ENCODE data around the gene WDR87.
A peak's percentile ranks its signal among the peaks of the same experiment; 100 is the strongest.

Gene WDR87

GRCh38 chr19:37902668-37903067 lies 3.7 kb downstream of the WDR87 start (continued):
- TF ChIP-seq, protein P1, sequence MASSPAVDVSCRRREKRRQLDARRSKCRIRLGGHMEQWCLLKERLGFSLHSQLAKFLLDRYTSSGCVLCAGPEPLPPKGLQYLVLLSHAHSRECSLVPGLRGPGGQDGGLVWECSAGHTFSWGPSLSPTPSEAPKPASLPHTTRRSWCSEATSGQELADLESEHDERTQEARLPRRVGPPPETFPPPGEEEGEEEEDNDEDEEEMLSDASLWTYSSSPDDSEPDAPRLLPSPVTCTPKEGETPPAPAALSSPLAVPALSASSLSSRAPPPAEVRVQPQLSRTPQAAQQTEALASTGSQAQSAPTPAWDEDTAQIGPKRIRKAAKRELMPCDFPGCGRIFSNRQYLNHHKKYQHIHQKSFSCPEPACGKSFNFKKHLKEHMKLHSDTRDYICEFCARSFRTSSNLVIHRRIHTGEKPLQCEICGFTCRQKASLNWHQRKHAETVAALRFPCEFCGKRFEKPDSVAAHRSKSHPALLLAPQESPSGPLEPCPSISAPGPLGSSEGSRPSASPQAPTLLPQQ (tag by site-specific recombination; IDR thresholded peaks at IDR 0.05): 0 out of 2 replicates have a peak, but pooled peaks have one; percentile 30

GRCh38 chr19:37899966-37900365 lies 6.4 kb downstream of the WDR87 start:
- no peak overlapping the region for H3K27ac ChIP-seq (ENCODE audit: extremely low read depth, low read depth, low read length)
- no peak for TF ChIP-seq ZNF202 (tag by site-specific recombination; IDR thresholded peaks at IDR 0.05; ENCODE audit: borderline replicate concordance)
- no peak for TF ChIP-seq ZNF610 (tag by site-specific recombination; IDR thresholded peaks at IDR 0.05; ENCODE audit: borderline replicate concordance)
- TF ChIP-seq KLF10 (tag by site-specific recombination; IDR thresholded peaks at IDR 0.05): no peak
- POLR2A ChIA-PET: interaction anchor here (0.7 kb wide), 2 partner anchors 405 to 1448 kb away, joined by 3 to 6 read pairs; no protein-coding TSS in a partner anchor
- H3K9me3 ChIP-seq (ENCODE audit: control insufficient read depth, insufficient read depth, low read depth, low read length): no peaks in the 10 kb centered on the region
- H3K36me3 ChIP-seq (ENCODE audit: control insufficient read depth in 2 of 2, insufficient read depth in 1 of 2, low read length in 2 of 2): no peaks in the 10 kb centered on the region; a peak in 1 of 3 replicates
- CTCF ChIA-PET: interaction anchor here (0.6 to 14.3 kb wide), 10 partner anchors 18 to 503 kb away, joined by 3 to 316 read pairs (median 4); partner anchors contain the start of genes FAM98C and GGN
- H3K4me3 ChIP-seq (ENCODE audit: low read depth, low read length): no peak overlapping the region
- H3K4me1 ChIP-seq (ENCODE audit: control insufficient read depth, insufficient read depth, low read length): no peaks in the 10 kb centered on the region

GRCh38 chr19:37899453-37899852 lies 6.9 kb downstream of the WDR87 start:
- H3K4me1 ChIP-seq (ENCODE audit: control insufficient read depth, insufficient read depth, low read length): no peaks in the 10 kb centered on the region
- CTCF ChIA-PET: interaction anchor here (0.6 to 14.3 kb wide), 15 partner anchors 13 to 952 kb away, joined by 3 to 316 read pairs (median 3); partner anchors contain the start of gene FAM98C
- no peaks in the 10 kb centered on the region; the same call in 1 of the 2 replicates for H3K9me3 ChIP-seq (ENCODE audit: control insufficient read depth, insufficient read depth, low read depth, low read length)
- POLR2A ChIA-PET: interaction anchor here (0.7 kb wide), 1 partner anchor 406 kb away, joined by 6 read pairs; no protein-coding TSS in a partner anchor
- no peak overlapping the region for H3K27ac ChIP-seq (ENCODE audit: extremely low read depth, low read depth, low read length)
- no peaks in the 10 kb centered on the region for H3K36me3 ChIP-seq (ENCODE audit: control insufficient read depth in 2 of 2, insufficient read depth in 1 of 2, low read length in 2 of 2)
- 0 out of 2 replicates have a peak, but pooled peaks have one; percentile 30 for TF ChIP-seq ZBTB7A (tag by site-specific recombination; IDR thresholded peaks at IDR 0.05; ENCODE audit: low read depth)
- TF ChIP-seq ZFHX2 (tag by site-specific recombination; conservative IDR thresholded peaks at IDR 0.05): peak; percentile 40
- peak; percentile 84; the same call in 1 of the 2 replicates for TF ChIP-seq ZNF362 (tag by site-specific recombination; IDR thresholded peaks at IDR 0.05)
- TF ChIP-seq EGR2 (tag by site-specific recombination; IDR thresholded peaks at IDR 0.05; ENCODE audit: low read depth): peak; percentile 70
- TF ChIP-seq GLIS2 (tag by site-specific recombination; IDR thresholded peaks at IDR 0.05): no peak
- no peak for TF ChIP-seq KLF9 (tag by site-specific recombination; IDR thresholded peaks at IDR 0.05; ENCODE audit: low read depth)
- TF ChIP-seq, protein P2, sequence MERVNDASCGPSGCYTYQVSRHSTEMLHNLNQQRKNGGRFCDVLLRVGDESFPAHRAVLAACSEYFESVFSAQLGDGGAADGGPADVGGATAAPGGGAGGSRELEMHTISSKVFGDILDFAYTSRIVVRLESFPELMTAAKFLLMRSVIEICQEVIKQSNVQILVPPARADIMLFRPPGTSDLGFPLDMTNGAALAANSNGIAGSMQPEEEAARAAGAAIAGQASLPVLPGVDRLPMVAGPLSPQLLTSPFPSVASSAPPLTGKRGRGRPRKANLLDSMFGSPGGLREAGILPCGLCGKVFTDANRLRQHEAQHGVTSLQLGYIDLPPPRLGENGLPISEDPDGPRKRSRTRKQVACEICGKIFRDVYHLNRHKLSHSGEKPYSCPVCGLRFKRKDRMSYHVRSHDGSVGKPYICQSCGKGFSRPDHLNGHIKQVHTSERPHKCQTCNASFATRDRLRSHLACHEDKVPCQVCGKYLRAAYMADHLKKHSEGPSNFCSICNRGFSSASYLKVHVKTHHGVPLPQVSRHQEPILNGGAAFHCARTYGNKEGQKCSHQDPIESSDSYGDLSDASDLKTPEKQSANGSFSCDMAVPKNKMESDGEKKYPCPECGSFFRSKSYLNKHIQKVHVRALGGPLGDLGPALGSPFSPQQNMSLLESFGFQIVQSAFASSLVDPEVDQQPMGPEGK (tag by site-specific recombination; IDR thresholded peaks at IDR 0.05): no peak
- TF ChIP-seq ZNF121 (tag by site-specific recombination; IDR thresholded peaks at IDR 0.05): peak; percentile 91
- H3K4me3 ChIP-seq (ENCODE audit: low read depth, low read length): no peak overlapping the region

DNA sequence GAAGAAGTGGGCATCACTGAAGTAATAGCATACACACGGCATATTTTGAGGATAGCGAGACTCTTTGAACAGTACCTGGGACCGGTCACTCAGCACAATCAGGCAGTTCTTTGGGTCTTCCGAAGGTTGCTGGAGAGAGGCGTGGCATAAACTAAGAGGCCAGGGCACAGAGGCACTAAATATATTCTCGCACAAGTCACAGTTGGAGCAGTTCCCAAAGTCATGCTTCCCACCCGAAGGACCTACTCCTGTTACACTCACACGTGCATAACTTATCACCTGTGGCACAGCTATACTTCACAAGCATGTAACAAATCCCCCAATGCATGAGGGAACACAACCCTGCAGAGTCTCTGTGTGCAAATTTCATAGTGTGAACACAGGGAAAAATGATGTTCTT lies 10.2 kb downstream of the WDR87 start:
- TF ChIP-seq SCRT1 (tag by site-specific recombination; IDR thresholded peaks at IDR 0.05; ENCODE audit: borderline replicate concordance): 0 out of 2 replicates have a peak, but pooled peaks have one; percentile 8
- peak; percentile 56 for TF ChIP-seq SCRT2 (tag by site-specific recombination; IDR thresholded peaks at IDR 0.05)
- no peak for TF ChIP-seq KLF10 (tag by site-specific recombination; IDR thresholded peaks at IDR 0.05)
- Histone ChIP-seq H3K9me3 (ENCODE audit: control insufficient read depth, insufficient read depth, low read depth, low read length) (peaks cover 5% of the 10 kb centered on the region; the same call in 1 of the 2 replicates), H3K4me1 (ENCODE audit: control insufficient read depth, insufficient read depth, low read length) (no peaks in the 10 kb centered on the region), H3K4me3 (ENCODE audit: low read depth, low read length) (no peak overlapping the region), H3K36me3 (ENCODE audit: control insufficient read depth in 2 of 2, insufficient read depth in 1 of 2, low read length in 2 of 2) (no peaks in the 10 kb centered on the region), H3K27ac (ENCODE audit: extremely low read depth, low read depth, low read length) (no peak overlapping the region)
- ChIA-PET CTCF (interaction anchor here (0.6 to 14.3 kb wide), 5 partner anchors 11 to 428 kb away, joined by 3 to 316 read pairs (median 4); no protein-coding TSS in a partner anchor), POLR2A (interaction anchor here (1.3 kb wide), 1 partner anchor 10 kb away, joined by 4 read pairs; the partner anchor contains the start of genes SIPA1L3 and WDR87)
